Hippocampal formation (tissue), 2 donors: Measurements from ENCODE around the gene APOL6.
A peak's percentile ranks its signal among the peaks of the same experiment; 100 is the strongest.

Source experiments
- DNase-seq, 2 donors: peaks; one replicate each; lab custom pipeline; 2025; lab: John Stamatoyannopoulos, UW

Gene APOL6

GRCh38 chr22:35648066-35649025 is at the start of gene APOL6:
Gene APOL6, plus strand, starts transcription at chr22:35648446. Its CDS starts 7,980 bp downstream, at chr22:35656426.
- DNase-seq: peak in 1 of 2 donors; percentile 30

GRCh38 chr22:35599364-35599763 is 48.9 kb upstream of the APOL6 start:
- DNase-seq: no peak

GRCh38 chr22:35600476-35600875 is 47.8 kb upstream of the APOL6 start:
- DNase-seq: no peak

- DNase-seq: no peak
Measured at GRCh38 chr22:35601013-35601580, 47.1 kb upstream of the APOL6 start.

GRCh38 chr22:35601743-35602615 is 46.3 kb upstream of the APOL6 start:
- no peak for DNase-seq

GRCh38 chr22:35604621-35605368 is 43.5 kb upstream of the APOL6 start:
- DNase-seq: no peak

- peak in 1 of 2 donors; percentile 14 for DNase-seq
Measured at GRCh38 chr22:35605369-35605680, 42.9 kb upstream of the APOL6 start.

- no peak for DNase-seq
Measured at GRCh38 chr22:35605851-35606481, 42.3 kb upstream of the APOL6 start.

GRCh38 chr22:35606916-35607315 is 41.3 kb upstream of the APOL6 start:
- DNase-seq: no peak

GRCh38 chr22:35608088-35608487 is 40.2 kb upstream of the APOL6 start:
- DNase-seq: no peak

- DNase-seq: no peak
Measured at GRCh38 chr22:35609261-35609660, 39.0 kb upstream of the APOL6 start.

GRCh38 chr22:35609761-35610160 is 38.5 kb upstream of the APOL6 start:
- DNase-seq: no peak

GRCh38 chr22:35610741-35611140 is 37.5 kb upstream of the APOL6 start:
- no peak for DNase-seq

GRCh38 chr22:35611200-35611890 is 36.9 kb upstream of the APOL6 start:
- DNase-seq: no peak

- DNase-seq: no peak
Measured at GRCh38 chr22:35611891-35612576, 36.2 kb upstream of the APOL6 start.

- DNase-seq: no peak
Measured at GRCh38 chr22:35612903-35613302, 35.3 kb upstream of the APOL6 start.

GRCh38 chr22:35614404-35614803 is 33.8 kb upstream of the APOL6 start:
- DNase-seq: no peak

GRCh38 chr22:35615156-35615555 is 33.1 kb upstream of the APOL6 start:
- no peak for DNase-seq

- DNase-seq: no peak
Measured at GRCh38 chr22:35616043-35616442, 32.2 kb upstream of the APOL6 start.

- DNase-seq: no peak
Measured at GRCh38 chr22:35617137-35617755, 31.0 kb upstream of the APOL6 start, which contains the start of gene MB. Gene MB, minus strand, starts transcription at chr22:35617329. Its CDS starts 72 bp downstream, at chr22:35617257.
